IPS-18c (cell line): ENCODE results near the gene VRTN.

Source experiments
- H3K4me3 ChIP-seq: 2 replicates; pipeline ENCODE4 v1.7.0; 2013; ENCODE audit warnings: low read depth, mild to moderate bottlenecking, low read length, moderate library complexity; ENCODE audit not compliant: insufficient read depth
- H3K9me3 ChIP-seq: one replicate; pipeline ENCODE4 v1.6.1; 2013; ENCODE audit warnings: mild to moderate bottlenecking, low read length, moderate library complexity; ENCODE audit not compliant: control insufficient read depth, insufficient read depth

Gene VRTN

DNA sequence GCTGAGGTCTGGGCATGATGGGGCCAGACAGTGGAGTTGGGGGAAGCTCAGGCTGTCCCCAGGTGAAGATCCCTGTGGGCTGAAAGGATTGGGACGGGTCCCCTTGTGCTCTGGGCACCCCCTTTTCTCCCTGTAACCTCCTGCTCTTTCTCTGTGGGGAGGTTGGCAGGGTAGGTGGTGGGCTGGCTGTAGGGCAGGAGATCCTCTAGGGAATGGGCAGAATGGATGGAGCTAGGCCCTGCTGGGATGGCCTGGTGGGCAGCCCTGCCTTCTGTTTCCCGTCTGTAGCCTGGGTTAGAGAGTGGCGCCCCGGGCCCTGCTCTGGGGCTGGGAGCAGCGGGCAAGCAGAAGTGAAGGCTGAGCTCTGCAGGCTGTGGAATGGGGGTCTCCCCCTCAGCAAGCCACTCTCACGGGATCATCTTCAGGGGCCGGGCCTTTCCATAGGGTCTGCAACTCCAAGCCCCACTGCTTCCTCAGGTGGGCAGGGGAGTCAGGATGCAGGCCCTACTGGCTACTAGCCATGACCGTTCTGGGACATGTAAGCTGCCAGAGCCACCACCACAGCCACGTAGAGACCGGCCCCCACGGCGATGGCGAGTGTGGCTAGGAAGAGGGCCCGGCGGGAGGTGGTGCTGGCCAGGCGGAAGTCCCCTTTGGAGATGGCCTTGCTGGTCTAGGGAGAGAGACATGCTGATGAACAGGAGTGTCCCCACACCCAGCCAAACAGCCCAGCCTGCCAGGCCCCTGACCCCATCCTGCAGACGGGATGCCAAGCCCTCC lies 58.9 kb downstream of the VRTN start:
- no peaks in the 10 kb centered on the region for H3K9me3 ChIP-seq
- no peak overlapping the region for H3K4me3 ChIP-seq

- Histone ChIP-seq H3K4me3 (no peak overlapping the region), H3K9me3 (no peaks in the 10 kb centered on the region)
Measured at GRCh38 chr14:74407801-74408154, 59.5 kb downstream of the VRTN start.

GRCh38 chr14:74408870-74409269 lies 60.6 kb downstream of the VRTN start:
- Histone ChIP-seq H3K4me3 (no peak overlapping the region), H3K9me3 (no peaks in the 10 kb centered on the region)

DNA sequence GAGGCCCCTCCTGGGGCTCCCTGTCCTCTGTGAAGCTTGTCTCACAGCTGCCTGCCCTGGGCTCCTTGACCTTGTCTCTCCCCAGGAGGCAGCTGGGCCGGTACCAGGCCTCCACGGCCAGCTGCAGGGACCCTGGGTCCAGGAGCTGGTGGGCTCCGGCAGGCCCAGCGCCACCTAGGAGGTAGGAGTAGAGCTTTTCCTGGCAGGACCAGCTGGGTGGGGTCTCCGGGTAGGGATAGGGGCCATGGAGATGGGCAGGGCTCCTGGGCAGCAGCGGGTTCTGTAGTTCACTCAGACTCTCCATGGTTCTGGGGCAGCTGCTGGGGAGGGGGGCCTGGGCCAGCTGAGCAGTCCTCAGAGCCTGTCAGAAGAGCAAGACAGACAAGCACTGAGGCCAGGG lies 61.2 kb downstream of the VRTN start:
- no peak overlapping the region for H3K4me3 ChIP-seq

More for the DNA sequence above, 61.2 kb downstream of the VRTN start:
- H3K9me3 ChIP-seq: no peaks in the 10 kb centered on the region
